ENCODE data around the gene MALL. TPM values are rescaled to one million over a fixed set of nuclear protein-coding genes. Genes with fewer than 3 reads are reported as not detected.

The MALL gene
- total RNA-seq, 6 experiments from 2014 or later = 23.7 to 40.9 (median 28.5) TPM

GRCh38 chr2:110134025-110134424, 18.4 kb upstream of the MALL start:
- Mint-ChIP-seq H3K9me3 (peaks cover 25% of the 10 kb centered on the region), H3K27ac (no peak overlapping the region), H3K4me3 (no peak overlapping the region)

GRCh38 chr2:110131166-110131565, 15.5 kb upstream of the MALL start:
- Mint-ChIP-seq H3K4me1 (ENCODE audit: low read depth) (peaks cover 7% of the 10 kb centered on the region), H3K27ac (no peak overlapping the region)

More at GRCh38 chr2:110134025-110134424, 18.4 kb upstream of the MALL start:
- no peak for DNase-seq
- Mint-ChIP-seq H3K27me3 (ENCODE audit: insufficient read depth) (no peaks in the 10 kb centered on the region; the same call in none of the 2 replicates), H3K4me1 (ENCODE audit: low read depth) (no peaks in the 10 kb centered on the region), H3K36me3 (ENCODE audit: low read depth) (peaks cover 17% of the 10 kb centered on the region)
- TF ChIP-seq CTCF (IDR thresholded peaks at IDR 0.05) = no peak

GRCh38 chr2:110130757-110131156, 15.1 kb upstream of the MALL start:
- DNase-seq = no peak
- TF ChIP-seq CTCF (IDR thresholded peaks at IDR 0.05) = no peak
- no peaks in the 10 kb centered on the region; the same call in 1 of the 2 replicates for H3K27me3 Mint-ChIP-seq (ENCODE audit: insufficient read depth)
- no peak overlapping the region for H3K27ac Mint-ChIP-seq
- H3K36me3 Mint-ChIP-seq (ENCODE audit: low read depth) = peaks cover 17% of the 10 kb centered on the region
- H3K4me1 Mint-ChIP-seq (ENCODE audit: low read depth) = peaks cover 11% of the 10 kb centered on the region
- H3K9me3 Mint-ChIP-seq = peaks cover 25% of the 10 kb centered on the region
- H3K4me3 Mint-ChIP-seq = no peak overlapping the region

More at GRCh38 chr2:110131166-110131565, 15.5 kb upstream of the MALL start:
- DNase-seq = no peak
- H3K9me3 Mint-ChIP-seq = peaks cover 25% of the 10 kb centered on the region
- H3K4me3 Mint-ChIP-seq = no peak overlapping the region
- peaks cover 17% of the 10 kb centered on the region for H3K36me3 Mint-ChIP-seq (ENCODE audit: low read depth)
- TF ChIP-seq CTCF (IDR thresholded peaks at IDR 0.05) = no peak
- H3K27me3 Mint-ChIP-seq (ENCODE audit: insufficient read depth) = no peaks in the 10 kb centered on the region; the same call in 1 of the 2 replicates

- Mint-ChIP-seq H3K9me3 (no peaks in the 10 kb centered on the region), H3K4me3 (no peak overlapping the region), H3K36me3 (ENCODE audit: low read depth) (no peaks in the 10 kb centered on the region), H3K27ac (no peak overlapping the region), H3K27me3 (ENCODE audit: insufficient read depth) (no peaks in the 10 kb centered on the region; the same call in 1 of the 2 replicates), H3K4me1 (ENCODE audit: low read depth) (peaks cover 27% of the 10 kb centered on the region)
- TF ChIP-seq CTCF (IDR thresholded peaks at IDR 0.05) = no peak
- no peak for DNase-seq
Measured at GRCh38 chr2:110126906-110127305, 11.3 kb upstream of the MALL start.

- Mint-ChIP-seq H3K36me3 (ENCODE audit: low read depth) (no peaks in the 10 kb centered on the region), H3K9me3 (no peaks in the 10 kb centered on the region), H3K4me1 (ENCODE audit: low read depth) (peaks cover 28% of the 10 kb centered on the region), H3K4me3 (no peak overlapping the region), H3K27me3 (ENCODE audit: insufficient read depth) (no peaks in the 10 kb centered on the region; the same call in 1 of the 2 replicates), H3K27ac (peak overlapping the region; percentile 20; the same call in 1 of the 2 replicates)
- no peak for TF ChIP-seq CTCF (IDR thresholded peaks at IDR 0.05)
- DNase-seq = no peak
Measured at GRCh38 chr2:110126086-110126773, 10.6 kb upstream of the MALL start.
